ENCODE measurements around the gene FRK.

Gene FRK

DNA sequence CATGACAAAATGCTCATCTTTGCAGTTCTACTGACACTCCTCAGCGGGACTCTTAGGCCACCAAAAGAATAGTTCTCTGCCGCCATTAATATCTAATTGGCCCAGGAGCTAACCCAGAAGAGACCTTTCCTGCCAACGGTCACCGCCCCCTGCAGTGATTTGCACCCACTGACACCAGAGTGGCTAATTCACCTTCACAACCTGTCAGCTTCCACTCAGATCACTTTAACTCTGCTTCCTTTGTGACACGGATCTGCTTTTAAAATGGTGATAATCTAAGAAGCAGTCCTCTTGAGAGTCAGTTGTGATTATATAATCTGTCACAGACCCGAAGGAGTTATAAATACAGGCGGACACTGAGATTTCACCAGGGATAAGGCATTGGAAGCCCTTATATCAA is 172.8 kb downstream of the FRK start:
- DNase-seq (ENCODE audit: insufficient read length, low spot score) (no peak), FAIRE-seq (no peak)

DNA sequence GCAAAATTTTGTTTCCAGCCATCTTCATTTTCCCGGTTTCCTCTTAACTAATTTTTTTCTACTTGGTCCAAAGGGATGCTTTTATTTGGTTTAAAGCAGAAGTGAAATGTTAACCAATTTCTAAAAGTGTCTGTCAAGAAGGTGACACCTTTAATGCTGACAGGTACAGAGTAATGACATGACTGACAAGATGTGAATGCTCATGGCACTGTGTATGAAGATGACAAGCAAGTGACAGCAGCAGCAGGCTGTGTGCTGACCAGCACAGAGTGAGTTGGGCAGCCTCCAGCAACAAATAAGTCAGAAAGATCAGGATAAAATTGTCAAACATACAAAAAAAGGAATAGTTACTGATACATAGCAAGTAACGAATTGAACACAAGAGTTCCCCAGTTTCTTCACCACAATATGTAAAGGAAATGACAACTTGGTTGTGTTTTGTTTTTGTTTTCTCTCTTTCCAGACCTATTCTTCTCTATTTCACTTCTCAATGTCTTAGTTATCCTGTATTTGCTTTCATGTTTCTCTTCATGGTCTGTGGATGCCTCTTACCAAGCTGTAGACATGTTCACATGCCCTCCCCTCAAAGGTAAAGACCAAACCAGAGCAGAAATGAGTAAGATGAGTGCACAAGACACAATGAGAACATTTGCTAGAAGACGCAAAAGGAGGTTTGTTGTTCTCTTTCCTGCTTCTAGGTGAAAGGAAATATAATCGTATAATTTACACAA is 174.9 kb downstream of the FRK start:
- TF ChIP-seq POU2F2 (IDR thresholded peaks at IDR 0.05; ENCODE audit: low read depth, low read length) (no peak), SPI1 (IDR thresholded peaks at IDR 0.05; ENCODE audit: low read depth, low read length) (no peak), TAF1 (IDR thresholded peaks at IDR 0.05; ENCODE audit: low read depth, low read length) (no peak), PAX5 (IDR thresholded peaks at IDR 0.05; ENCODE audit: insufficient read depth, low read length, severe bottlenecking) (no peak), POLR2AphosphoS5 (IDR thresholded peaks at IDR 0.05; ENCODE audit: low read depth, low read length) (no peak), POLR2A (IDR thresholded peaks at IDR 0.05; ENCODE audit: low read depth, low read length) (no peak)
- DNase-seq (ENCODE audit: insufficient read length, low spot score) = no peak
- FAIRE-seq = peak; percentile 86

More for the DNA sequence above, 172.8 kb downstream of the FRK start:
- no peak for TF ChIP-seq POU2F2 (IDR thresholded peaks at IDR 0.05; ENCODE audit: low read depth, low read length)

DNA sequence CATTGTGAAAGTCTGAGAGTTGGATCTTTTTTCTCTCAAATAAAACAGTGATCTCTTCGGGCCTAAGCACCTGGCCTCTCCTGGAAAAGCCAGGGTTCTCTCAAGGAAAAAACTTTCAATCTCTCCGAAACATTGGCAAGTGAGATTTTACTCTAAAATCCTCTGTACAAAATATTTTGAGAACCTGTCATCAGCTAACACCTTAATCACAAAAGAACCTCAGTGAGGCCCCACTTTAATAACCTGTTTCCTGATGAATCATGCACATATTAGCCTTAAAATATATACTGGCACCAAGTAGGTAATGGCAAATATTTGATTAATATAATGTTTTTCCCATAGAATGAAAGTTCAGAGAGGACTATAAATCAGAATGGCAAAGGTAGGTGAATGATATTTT is 177.9 kb downstream of the FRK start:
- FAIRE-seq (no peak), DNase-seq (ENCODE audit: insufficient read length, low spot score) (no peak)
- TF ChIP-seq POLR2A (IDR thresholded peaks at IDR 0.05; ENCODE audit: low read depth, low read length) (no peak), POLR2AphosphoS5 (IDR thresholded peaks at IDR 0.05; ENCODE audit: low read depth, low read length) (no peak), TAF1 (IDR thresholded peaks at IDR 0.05; ENCODE audit: low read depth, low read length) (no peak), POU2F2 (IDR thresholded peaks at IDR 0.05; ENCODE audit: low read depth, low read length) (no peak), PAX5 (IDR thresholded peaks at IDR 0.05; ENCODE audit: insufficient read depth, low read length, severe bottlenecking) (no peak), SPI1 (IDR thresholded peaks at IDR 0.05; ENCODE audit: low read depth, low read length) (no peak)

DNA sequence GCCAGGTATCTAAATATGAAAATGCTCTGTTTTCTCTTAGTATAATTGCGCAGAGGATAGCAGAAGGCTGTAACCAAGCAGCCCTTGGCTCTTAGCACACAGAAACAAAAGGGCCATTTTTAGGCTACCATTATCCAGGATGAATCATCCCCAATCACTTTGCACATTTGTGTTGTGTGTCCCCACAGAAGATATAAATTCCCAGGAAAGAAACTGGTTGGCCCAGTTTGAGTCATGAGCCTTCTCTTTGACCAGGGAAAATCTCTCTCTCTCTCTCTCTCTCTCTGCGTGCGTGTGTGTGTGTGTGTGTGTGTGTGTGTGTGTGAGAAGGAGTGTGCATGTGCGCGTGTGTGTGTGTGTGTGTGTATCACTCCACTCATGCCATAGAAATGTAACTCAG is 178.5 kb downstream of the FRK start:
- TF ChIP-seq TAF1 (IDR thresholded peaks at IDR 0.05; ENCODE audit: low read depth, low read length) = no peak
- TF ChIP-seq POLR2AphosphoS5 (IDR thresholded peaks at IDR 0.05; ENCODE audit: low read depth, low read length) = no peak
- TF ChIP-seq PAX5 (IDR thresholded peaks at IDR 0.05; ENCODE audit: insufficient read depth, low read length, severe bottlenecking) = no peak
- TF ChIP-seq POLR2A (IDR thresholded peaks at IDR 0.05; ENCODE audit: low read depth, low read length) = no peak
- no peak for TF ChIP-seq SPI1 (IDR thresholded peaks at IDR 0.05; ENCODE audit: low read depth, low read length)
- no peak for TF ChIP-seq POU2F2 (IDR thresholded peaks at IDR 0.05; ENCODE audit: low read depth, low read length)
- FAIRE-seq (no peak), DNase-seq (ENCODE audit: insufficient read length, low spot score) (no peak)

Measured in GM12891 (cell line).